ENCODE data around the gene HSPA1L. TPM values are rescaled to one million over a fixed set of nuclear protein-coding genes. Genes with fewer than 3 reads are reported as not detected.

HSPA1L gene
- total and polyA plus RNA-seq, 10 of the 15 experiments (the other 5 are each of a cell fraction or from before 2014, with no cell fraction given): 0.69 to 2.5 (median 1.5) TPM

DNA sequence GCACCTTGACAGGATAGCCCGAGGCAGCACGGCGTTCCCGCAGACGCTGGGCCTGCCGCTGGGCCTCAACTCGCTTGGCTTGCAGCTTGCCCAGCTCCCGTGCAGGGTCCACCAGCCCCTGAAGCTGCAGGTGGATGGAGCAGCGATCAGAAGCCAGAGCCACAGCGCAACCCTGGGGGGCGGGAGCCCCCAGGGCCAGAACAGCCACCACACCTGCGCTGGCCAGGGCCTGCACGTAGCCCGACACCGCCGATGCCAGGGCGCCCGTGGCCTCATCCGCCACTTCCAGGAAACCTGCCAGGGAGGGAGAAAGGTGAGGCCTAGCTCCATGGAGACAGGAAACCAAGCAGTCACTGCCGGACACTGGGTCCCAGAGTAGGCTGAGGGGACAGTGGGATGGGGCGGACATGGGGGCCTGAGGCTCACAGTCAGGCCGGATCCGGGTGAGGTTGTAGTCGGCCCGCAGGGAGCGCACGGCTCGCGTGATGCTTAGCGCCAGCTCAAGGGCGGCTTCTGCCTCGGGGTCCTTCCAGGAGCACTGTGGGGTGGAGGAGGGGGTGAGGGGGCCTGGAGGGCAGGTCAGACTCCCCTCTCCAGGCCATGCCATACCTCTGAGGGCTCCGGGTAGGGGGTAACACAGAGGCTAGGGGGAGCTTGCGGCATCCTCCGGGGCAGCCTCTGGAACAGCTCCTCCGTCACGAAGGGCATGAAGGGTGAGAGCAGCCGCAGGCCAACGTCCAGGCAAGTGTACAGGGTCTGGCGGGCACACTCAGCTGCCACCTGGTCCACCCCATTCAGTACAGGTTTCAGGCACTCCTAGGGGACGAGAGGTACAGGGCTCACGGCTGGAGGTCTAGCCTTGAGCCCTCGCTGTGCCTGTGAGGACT lies 35.8 kb downstream of the HSPA1L start:
- in situ Hi-C loops (cut with MboI): no loop called here
- WGBS (ENCODE audit: insufficient coverage, insufficient replicate concordance, low lambda C conversion rate, missing lambda C conversion rate): 96% methylated on average over 35 of the region's 43 CpGs
- no peaks in the 10 kb centered on the region for H3K9me3 ChIP-seq (replicated peaks; ENCODE audit: control insufficient read depth, insufficient read depth, low read length)
- no peak overlapping the region for H2AFZ ChIP-seq (ENCODE audit: control insufficient read depth, low read depth, low read length)
- RAD21 ChIA-PET (ENCODE audit: unreplicated experiment): interaction anchor here (0.6 to 1.3 kb wide), 2 partner anchors 83 to 131 kb away, joined by 3 to 4 read pairs; partner anchors contain the start of gene NEU1
- FAIRE-seq (no peak), DNase-seq (ENCODE audit: low read depth, low spot score) (no peak), ATAC-seq (no peak)
- intact Hi-C loops (cut with micrococcal nuclease; ENCODE audit: unreplicated experiment): loop anchor here (10.0 kb wide), 1 partner anchor 46 kb away; the partner anchor contains the start of gene HSPA1B
- H3K4me3 ChIP-seq: no peak overlapping the region
- H3K27me3 ChIP-seq (replicated peaks in 1 of 2; ENCODE audit: control insufficient read depth in 2 of 2, insufficient read depth in 2 of 2, low read length in 1 of 2): no peaks in the 10 kb centered on the region
- no TSS peak for BruUV-seq (replicated peaks)
- no peaks in the 10 kb centered on the region for H4K20me1 ChIP-seq (ENCODE audit: control insufficient read depth, insufficient read depth)
- peaks cover 18% of the 10 kb centered on the region for H3K4me1 ChIP-seq (ENCODE audit: control insufficient read depth, insufficient read depth, low read length)
- POLR2A ChIA-PET: interaction anchor here (0.5 to 3.2 kb wide), 3 partner anchors 35 to 51 kb away, joined by 4 to 12 read pairs (median 4); partner anchors contain the start of genes HSPA1A and HSPA1L
- H3K4me2 ChIP-seq (ENCODE audit: control insufficient read depth, insufficient read depth): no peak overlapping the region
- no peaks in the 10 kb centered on the region for H3K79me2 ChIP-seq (ENCODE audit: control insufficient read depth, insufficient read depth, low read length)
- H3K27ac ChIP-seq (ENCODE audit: control insufficient read depth, insufficient read depth): no peak overlapping the region
- CTCF ChIA-PET: interaction anchor here (0.7 to 4.1 kb wide), 4 partner anchors 11 to 44 kb away, joined by 3 to 12 read pairs (median 6); partner anchors contain the start of gene VARS1
- TF ChIP-seq, protein P1, sequence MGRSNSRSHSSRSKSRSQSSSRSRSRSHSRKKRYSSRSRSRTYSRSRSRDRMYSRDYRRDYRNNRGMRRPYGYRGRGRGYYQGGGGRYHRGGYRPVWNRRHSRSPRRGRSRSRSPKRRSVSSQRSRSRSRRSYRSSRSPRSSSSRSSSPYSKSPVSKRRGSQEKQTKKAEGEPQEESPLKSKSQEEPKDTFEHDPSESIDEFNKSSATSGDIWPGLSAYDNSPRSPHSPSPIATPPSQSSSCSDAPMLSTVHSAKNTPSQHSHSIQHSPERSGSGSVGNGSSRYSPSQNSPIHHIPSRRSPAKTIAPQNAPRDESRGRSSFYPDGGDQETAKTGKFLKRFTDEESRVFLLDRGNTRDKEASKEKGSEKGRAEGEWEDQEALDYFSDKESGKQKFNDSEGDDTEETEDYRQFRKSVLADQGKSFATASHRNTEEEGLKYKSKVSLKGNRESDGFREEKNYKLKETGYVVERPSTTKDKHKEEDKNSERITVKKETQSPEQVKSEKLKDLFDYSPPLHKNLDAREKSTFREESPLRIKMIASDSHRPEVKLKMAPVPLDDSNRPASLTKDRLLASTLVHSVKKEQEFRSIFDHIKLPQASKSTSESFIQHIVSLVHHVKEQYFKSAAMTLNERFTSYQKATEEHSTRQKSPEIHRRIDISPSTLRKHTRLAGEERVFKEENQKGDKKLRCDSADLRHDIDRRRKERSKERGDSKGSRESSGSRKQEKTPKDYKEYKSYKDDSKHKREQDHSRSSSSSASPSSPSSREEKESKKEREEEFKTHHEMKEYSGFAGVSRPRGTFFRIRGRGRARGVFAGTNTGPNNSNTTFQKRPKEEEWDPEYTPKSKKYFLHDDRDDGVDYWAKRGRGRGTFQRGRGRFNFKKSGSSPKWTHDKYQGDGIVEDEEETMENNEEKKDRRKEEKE (IDR thresholded peaks at IDR 0.05): no peak
- TF ChIP-seq, protein P2, sequence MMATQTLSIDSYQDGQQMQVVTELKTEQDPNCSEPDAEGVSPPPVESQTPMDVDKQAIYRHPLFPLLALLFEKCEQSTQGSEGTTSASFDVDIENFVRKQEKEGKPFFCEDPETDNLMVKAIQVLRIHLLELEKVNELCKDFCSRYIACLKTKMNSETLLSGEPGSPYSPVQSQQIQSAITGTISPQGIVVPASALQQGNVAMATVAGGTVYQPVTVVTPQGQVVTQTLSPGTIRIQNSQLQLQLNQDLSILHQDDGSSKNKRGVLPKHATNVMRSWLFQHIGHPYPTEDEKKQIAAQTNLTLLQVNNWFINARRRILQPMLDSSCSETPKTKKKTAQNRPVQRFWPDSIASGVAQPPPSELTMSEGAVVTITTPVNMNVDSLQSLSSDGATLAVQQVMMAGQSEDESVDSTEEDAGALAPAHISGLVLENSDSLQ (IDR thresholded peaks at IDR 0.05): no peak
- peak; percentile 41; the same call in 1 of the 2 replicates for TF ChIP-seq POLR2A (IDR thresholded peaks at IDR 0.05; ENCODE audit: low read depth, low read length)
- SMC1A ChIA-PET (ENCODE audit: uncharacterized antibody, unreplicated experiment): interaction anchor here (1.1 to 1.4 kb wide), 2 partner anchors 26 to 42 kb away, joined by 4 read pairs; no protein-coding TSS in a partner anchor
- no peak overlapping the region for H3K9ac ChIP-seq (ENCODE audit: control insufficient read depth, insufficient read depth, low read length)
- H3K36me3 ChIP-seq (ENCODE audit: control insufficient read depth in 2 of 2, insufficient read depth in 2 of 2, low read length in 1 of 2): peaks cover 0 to 39% of the 10 kb centered on the region in 2 experiments; a peak in 3 of 4 replicates

All from GM12878 (cell line).